Right lung (tissue), 5 donors: ENCODE measurements around the gene ADAMTSL3. TPM values are rescaled to one million over a fixed set of nuclear protein-coding genes. Genes with fewer than 3 reads are reported as not detected.
"Not testable (repeated sequence)": the region's sequence is repeated elsewhere in the genome, so short reads cannot be mapped to it uniquely, and the experiment has no call there.

Source experiments
- DNase-seq, 2 donors: peaks; one replicate each; pipeline ENCODE4 v3.0.0-alpha.2; 2013
- polyA plus RNA-seq, 5 donors: library from polyadenylated mRNA; unstranded; fragments of 120-200 nt; gene quantifications; one replicate each; pipeline versions ENCODE4 v1.2.1 to v1.2.3, GENCODE V29; 2013; ENCODE audit warnings: inconsistent platforms in 1 of 5, low replicate concordance in 1 of 5; ENCODE audit not compliant: insufficient read length in 5 of 5, insufficient read depth in 1 of 5

ADAMTSL3 gene
- polyA plus RNA-seq, 5 donors, result 15.3 to 30.4 (median 20.0) TPM

DNA sequence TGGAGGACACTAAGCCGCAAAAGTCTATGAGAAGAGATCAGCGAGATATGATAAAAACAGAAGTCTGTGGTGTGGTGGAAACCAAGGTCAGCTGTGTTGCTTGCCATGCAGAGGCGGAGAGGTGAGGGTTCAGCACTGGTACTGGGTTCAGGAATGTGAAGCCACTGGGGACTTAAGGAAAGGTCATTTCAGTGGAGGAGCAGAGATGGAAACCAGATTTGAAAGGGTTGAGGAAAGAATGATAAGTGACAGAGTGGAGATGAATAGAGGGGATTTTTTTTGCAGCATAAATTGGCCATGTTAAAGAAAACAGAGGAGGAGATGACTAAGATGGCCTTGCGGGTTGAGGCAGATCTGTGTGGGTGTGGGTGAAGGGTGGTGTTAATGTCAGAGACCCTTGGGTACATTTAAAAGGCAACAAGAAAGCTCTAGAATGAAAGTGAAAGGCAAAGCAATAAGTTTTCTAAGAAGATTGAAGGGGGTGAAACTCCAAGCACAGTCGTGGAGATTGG, 265.5 kb downstream of the ADAMTSL3 start:
- no peak for DNase-seq

- no peak for DNase-seq
These were observed 266.1 kb downstream of the ADAMTSL3 start for GRCh38 chr15:83919978-83920510.

DNA sequence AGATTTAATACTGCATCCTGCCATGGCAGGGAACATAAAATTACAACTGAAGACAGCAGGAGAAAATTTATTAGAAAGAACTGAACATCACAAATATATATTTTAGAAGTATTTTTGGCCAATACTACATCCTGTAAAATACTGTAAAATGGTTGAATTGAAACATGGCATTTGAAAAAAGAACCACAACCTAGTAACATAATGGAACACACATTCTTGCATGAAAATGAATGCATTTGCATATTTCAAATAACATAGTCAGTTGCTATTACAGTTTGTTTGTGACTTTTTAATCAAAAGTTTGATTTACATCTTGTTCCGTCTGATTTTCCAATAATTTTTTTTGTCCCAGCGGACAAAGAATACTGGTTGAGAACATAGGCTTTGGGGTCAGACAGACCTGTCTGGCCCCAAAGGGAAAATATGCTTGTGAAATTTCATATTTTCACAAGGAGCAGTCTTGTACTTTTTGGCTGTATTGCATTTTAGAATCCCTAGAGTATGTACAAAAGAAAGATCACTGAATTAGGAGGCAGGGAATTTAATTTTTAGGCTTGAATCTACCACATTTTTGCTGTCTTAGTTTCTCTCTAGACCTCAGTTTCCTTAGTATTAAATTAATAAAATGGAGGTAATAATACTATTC, 268.8 kb downstream of the ADAMTSL3 start:
- no peak for DNase-seq

GRCh38 chr15:83926116-83926515, 272.2 kb downstream of the ADAMTSL3 start:
- no peak for DNase-seq

- no peak for DNase-seq
These were observed 273.9 kb downstream of the ADAMTSL3 start for GRCh38 chr15:83927704-83928391.

GRCh38 chr15:83928392-83928734, 274.4 kb downstream of the ADAMTSL3 start:
- DNase-seq, result no peak

GRCh38 chr15:83928878-83929418, 275.0 kb downstream of the ADAMTSL3 start:
- DNase-seq, result no peak

DNA sequence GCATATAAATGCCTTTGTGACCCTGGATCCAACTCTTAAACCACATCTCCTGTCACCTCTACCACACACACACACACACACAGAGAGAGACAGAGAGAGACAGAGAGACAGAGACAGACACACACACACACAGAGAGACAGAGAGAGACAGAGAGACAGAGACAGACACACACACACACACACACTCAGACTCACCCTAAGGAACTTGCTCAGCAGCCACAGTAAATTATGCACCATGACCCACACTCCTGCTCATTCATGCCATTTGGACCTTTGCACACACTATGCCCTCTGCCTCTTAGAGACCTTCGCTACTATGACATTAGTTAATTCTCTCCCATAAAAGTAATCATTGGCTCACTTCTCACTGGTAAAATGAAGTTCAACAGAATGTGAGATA, 275.7 kb downstream of the ADAMTSL3 start:
- no peak for DNase-seq

DNA sequence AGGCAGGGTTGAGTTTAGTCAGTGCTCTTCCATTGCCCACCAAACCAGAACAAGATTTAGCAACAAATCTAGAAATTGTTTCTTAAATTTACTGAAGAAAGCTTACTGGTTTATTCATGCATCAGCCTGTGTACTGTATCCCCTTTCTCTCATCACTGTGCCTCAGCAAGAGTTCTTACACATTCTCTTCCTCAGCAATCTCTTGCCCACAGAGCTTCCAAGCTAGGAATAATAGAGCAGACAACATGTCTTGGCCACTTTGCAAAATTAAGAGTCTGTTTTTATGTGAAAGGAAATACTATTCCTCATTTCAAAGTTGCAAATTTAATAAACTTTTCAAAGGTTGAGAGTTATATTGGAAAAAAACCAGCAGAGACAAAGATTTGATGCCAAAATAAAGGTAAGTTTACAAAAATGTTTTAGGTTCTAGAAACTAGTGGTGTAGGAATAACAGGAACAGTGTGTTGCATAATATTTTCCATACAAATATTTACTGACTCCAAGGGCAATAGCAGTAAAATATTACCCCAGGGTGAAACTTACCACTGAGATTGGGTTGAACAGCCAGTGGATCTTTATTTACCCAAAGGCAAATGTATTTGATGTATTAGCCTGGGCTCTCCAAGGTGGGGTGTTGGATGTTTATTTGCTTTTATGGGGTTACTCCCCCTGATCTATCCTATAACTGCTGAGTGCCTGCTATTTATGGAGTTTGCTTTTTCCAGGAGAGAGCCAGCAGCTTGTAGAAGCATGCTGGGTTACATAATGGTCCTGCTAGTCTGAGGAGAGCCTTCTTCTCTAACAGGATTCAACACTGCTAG, 276.7 kb downstream of the ADAMTSL3 start:
- no peak for DNase-seq

DNA sequence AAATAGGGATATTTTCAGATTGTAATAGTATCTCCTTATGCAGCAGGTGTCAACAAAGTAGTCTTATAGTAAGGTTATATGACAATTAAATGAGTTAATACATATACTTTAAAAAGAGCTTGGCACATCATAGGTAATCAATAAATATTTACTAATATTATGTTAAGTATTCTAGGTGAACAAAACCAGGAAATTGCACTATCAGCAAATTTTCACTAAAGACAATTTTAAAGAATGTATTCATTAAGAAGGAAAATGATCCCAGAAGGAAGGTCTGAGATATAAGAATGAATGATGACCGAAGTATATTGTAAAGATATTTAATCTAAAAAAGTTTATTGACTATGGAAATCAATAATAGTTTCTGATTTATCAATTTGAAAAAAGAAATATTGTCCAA, 281.9 kb downstream of the ADAMTSL3 start:
- no peak for DNase-seq

DNA sequence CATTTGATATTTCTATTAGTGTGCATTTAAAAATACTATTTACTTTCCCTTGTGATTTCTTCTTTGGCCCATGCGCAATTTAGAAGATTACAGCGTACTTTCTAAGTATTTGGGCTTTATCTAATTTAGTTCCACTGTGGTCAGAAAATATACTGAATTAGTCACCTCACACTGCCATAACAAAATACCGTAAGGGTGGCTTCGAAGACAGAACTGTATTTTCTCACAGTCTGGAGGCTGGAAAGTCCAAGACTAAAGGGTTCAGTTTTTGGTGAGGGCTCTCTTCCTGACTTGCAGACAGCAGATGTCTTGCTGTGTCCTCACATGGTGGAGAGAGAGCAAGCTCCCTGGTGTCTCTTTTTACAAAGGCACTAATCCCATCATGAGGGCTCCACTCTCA, 286.2 kb downstream of the ADAMTSL3 start:
- no peak for DNase-seq

DNA sequence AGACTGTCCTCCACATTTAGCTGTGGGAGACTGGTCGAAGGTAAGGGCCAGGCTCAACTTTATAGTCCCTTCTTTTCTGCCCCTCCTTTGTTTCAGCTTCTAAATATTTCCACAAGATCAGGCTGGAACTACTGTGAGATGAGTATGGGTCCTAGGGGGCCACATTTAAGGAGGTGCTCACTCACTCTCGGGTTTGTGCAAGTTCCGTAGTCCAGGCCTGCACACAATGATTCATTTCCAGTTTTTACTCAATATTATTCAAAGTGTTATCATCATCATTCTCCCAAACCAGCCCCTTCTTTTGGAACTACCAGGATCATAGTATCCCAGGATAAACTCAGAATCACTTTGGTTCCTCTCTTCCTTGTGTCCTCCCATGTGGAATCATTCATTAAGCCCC, 289.1 kb downstream of the ADAMTSL3 start:
- no peak for DNase-seq

DNA sequence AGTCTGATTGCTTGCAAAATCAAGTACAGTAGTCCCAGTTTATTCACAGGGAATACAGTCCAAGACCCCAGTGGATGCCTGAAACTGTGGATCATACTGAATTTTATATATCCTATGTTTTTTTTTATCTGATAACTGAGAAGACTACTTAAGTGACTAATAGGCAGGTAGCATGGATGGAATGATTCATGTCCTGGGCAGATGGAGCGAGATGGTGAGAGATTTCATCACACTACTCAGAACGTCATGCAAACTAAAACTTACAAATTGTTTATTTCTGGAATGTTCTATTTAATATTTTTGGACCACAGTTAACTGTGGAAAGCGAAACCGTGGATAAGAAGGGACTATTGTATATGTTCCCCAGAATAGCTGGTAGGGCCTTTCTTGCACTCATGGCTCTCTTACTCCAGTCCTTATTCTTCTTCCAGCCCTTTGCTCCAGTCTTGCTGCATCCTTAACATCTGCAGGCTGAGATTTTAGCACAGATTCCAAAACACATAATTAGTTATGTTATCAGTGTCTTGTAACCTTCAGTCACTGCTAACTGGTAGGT, 290.0 kb downstream of the ADAMTSL3 start:
- DNase-seq, result no peak

DNA sequence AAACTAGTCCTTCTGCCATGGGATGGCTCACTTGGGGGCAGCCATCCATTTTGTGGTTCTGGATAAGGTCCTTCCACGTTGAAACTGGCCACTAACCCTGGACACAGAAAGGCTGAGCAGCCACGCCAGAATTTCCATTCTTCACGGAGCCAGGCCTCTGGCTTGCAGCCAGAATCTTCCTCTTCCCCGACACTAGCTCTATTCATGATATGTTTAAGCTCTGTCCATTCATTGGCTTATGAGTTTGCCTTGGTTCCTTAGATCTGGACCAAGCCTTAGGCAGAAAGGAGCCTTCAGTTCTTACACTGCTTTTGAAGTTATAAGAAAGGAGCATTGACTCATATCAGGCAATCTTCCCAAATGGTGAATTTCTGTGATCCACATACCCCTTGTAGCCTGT, 293.2 kb downstream of the ADAMTSL3 start:
- DNase-seq, result no peak

GRCh38 chr15:83954506-83954905, 300.6 kb downstream of the ADAMTSL3 start:
- peak; percentile 13 to 32 for DNase-seq

DNA sequence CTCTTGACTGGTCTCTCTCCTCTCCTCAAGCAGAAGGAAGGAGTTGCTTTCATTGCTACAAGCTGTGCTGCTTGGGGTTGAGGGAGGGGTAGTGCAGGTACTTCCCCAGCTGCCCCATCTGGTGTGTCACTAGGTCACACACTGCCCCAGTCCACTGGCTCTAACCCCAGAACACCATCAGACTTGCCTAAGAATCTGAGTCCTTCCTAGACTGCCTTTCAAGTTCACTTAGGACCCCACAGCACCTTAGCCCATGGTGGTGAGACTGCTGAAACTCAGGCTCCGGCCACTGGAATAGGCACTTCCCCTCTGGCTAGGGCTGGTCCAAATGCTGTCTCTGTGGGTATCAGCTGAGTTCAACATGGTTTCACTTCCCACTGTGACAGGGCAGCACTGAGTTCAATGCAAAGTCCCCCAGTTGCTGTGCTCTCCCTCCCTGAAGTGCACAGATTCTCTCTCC, 301.9 kb downstream of the ADAMTSL3 start:
- no peak for DNase-seq

DNA sequence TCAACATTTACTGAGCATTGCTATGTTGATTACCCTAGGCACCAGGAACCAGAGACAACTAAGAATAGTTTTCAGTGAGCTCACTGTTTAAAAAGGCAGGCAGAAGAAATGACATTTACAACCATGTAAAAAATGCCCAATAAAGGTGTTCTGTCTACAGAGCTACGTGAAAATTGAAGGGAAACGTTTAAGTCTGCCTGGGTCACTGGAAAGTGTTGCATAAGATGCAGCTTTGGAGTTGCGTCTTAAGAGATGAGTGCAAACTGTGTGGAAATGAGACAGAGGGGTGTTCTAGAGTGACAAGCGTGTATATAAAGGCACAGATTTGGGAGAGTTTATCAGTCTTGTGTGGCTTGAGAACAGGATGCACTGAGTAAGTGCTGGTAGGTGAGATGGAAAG, 303.0 kb downstream of the ADAMTSL3 start:
- DNase-seq, result no peak

GRCh38 chr15:83959477-83959876, 305.6 kb downstream of the ADAMTSL3 start:
- no peak for DNase-seq

DNA sequence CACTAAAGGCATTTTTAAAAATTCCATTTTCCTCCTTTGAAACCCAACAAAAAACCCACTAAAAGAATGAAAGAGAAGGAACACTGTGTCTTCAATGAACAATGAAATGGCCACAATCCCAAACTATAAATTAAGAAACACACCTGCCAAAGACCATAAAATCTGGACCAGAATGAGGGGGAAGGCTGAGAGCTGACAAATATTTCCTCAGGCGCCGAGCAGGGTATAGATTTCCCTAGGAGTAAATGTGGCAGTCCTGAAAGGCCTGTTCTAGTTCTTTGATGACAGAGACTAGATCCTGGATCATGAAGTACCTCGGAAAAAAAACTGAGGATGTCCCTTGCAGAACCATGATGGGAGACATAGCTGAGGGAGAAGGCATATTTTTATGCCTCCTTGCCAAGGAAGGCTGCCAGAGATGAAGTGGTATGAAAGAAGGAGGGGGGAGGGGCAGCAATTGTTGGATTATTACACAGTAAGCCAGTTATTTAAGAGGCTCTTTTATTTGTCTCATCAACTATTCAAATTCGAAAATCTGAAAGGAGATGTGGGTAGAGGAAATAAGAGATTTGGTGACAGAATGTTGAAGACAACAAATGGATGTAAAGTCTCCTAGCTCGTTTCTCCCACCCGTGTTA, 306.4 kb downstream of the ADAMTSL3 start:
- DNase-seq, result no peak

DNA sequence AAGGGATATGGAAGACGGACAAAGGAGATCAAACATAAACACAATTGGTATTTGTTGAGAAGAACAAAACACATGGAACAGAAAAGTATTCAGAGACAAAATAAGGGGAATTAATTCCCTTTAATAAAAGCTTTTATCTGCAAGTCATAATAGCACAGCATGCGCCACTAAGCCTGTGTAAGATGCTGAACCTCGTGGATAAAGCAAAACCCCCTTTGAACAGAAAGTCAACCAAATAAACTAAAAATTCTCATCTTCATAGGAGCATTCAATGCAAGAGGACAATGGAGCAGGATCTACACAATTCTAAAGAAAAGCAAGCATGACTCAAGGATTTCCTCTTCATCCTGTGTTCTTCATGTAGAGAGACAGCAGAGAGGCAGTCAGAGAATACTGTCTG, 307.4 kb downstream of the ADAMTSL3 start:
- DNase-seq, result no peak

DNA sequence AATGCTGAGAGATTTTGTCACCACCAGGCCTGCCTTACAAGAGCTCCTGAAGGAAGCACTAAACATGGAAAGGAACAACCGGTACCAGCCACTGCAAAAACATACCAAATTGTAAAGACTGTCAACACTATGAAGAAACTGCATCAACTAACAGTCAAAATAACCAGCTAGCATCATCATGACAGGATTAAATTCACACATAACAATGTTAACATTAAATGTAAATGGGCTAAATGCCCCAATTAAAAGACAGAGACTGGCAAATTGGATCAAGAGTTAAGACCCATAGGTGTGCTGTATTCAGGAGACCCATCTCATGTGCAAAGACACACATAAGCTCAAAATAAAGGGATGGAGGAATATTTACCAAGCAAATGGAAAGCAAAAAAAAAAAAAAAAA, 311.0 kb downstream of the ADAMTSL3 start:
- not testable (repeated sequence) for DNase-seq
